SK-N-SH (cell line): ENCODE data around the gene C1orf52.

Experiments used
- CHD2 ChIP-seq: fragments of 150-350 bp; IDR thresholded peaks from 2 replicates; pipeline ENCODE4 v1.6.1; 2018; ENCODE audit warnings: low read length; ENCODE audit not compliant: partially characterized antibody
- EP300 ChIP-seq, 2 experiments: IDR thresholded peaks; 2 replicates each; pipeline versions ENCODE4 v1.4.0 to v1.6.1; 2012; ENCODE audit warnings: borderline replicate concordance in 1 of 2, low read depth in 1 of 2, low read length in 1 of 2
- EZH2phosphoT487 ChIP-seq: fragments of 200-600 bp; sonication (generic); IDR thresholded peaks from 2 replicates; pipeline ENCODE4 v1.6.1; 2017; ENCODE audit warnings: low read depth, mixed run types, mild to moderate bottlenecking, antibody characterized with exemption, moderate library complexity, borderline replicate concordance
- JUND ChIP-seq: IDR thresholded peaks from 2 replicates; pipeline ENCODE4 v1.4.0; 2012
- NRF1 ChIP-seq: IDR thresholded peaks from 2 replicates; pipeline ENCODE4 v1.6.1; 2012; ENCODE audit warnings: low read depth, mild to moderate bottlenecking, low read length
- POLR2AphosphoS5 ChIP-seq: IDR thresholded peaks from 2 replicates; pipeline ENCODE4 v1.6.1; 2012; ENCODE audit warnings: low read depth, low read length
- RCOR1 ChIP-seq: fragments of 150-350 bp; IDR thresholded peaks from 2 replicates; pipeline ENCODE4 v1.6.1; 2017; ENCODE audit warnings: antibody characterized with exemption, low read length
- SMC3 ChIP-seq: IDR thresholded peaks from 2 replicates; pipeline ENCODE4 v1.6.1; 2012; ENCODE audit warnings: low read depth, low read length, improper control_type of control experiment
- TF ChIP-seq, protein P1 (sequence below): fragments of 200-600 bp; sonication (generic); IDR thresholded peaks from 2 replicates; pipeline ENCODE4 v1.6.1; 2017; ENCODE audit warnings: antibody characterized with exemption, mild to moderate bottlenecking, moderate library complexity
- TF ChIP-seq, protein P2 (sequence below): IDR thresholded peaks from 2 replicates; pipeline ENCODE4 v1.4.0; 2012; ENCODE audit warnings: low read depth, borderline replicate concordance

DNA sequence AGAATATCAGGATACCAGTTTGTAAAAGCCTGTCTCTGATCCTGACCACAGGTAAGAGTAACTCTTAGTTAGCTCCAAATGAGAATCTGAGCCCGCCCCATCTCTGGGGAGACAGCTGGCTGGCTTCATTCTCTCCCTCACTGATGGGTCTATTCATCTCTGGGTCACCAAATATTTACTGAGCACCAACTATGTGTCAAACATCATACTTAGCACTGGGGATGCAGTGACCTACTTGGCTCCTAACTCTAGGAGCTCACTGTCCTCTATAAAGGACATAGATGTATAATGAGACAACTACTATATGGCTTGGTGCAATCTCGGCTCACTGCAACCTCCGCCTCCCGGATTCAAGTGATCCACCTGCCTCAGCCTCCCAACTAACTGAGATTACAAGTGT, 46.8 kb upstream of the C1orf52 start:
- TF ChIP-seq, protein P1, sequence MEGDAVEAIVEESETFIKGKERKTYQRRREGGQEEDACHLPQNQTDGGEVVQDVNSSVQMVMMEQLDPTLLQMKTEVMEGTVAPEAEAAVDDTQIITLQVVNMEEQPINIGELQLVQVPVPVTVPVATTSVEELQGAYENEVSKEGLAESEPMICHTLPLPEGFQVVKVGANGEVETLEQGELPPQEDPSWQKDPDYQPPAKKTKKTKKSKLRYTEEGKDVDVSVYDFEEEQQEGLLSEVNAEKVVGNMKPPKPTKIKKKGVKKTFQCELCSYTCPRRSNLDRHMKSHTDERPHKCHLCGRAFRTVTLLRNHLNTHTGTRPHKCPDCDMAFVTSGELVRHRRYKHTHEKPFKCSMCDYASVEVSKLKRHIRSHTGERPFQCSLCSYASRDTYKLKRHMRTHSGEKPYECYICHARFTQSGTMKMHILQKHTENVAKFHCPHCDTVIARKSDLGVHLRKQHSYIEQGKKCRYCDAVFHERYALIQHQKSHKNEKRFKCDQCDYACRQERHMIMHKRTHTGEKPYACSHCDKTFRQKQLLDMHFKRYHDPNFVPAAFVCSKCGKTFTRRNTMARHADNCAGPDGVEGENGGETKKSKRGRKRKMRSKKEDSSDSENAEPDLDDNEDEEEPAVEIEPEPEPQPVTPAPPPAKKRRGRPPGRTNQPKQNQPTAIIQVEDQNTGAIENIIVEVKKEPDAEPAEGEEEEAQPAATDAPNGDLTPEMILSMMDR = no peak
- TF ChIP-seq POLR2AphosphoS5 = no peak
- no peak for TF ChIP-seq NRF1
- TF ChIP-seq, protein P2, sequence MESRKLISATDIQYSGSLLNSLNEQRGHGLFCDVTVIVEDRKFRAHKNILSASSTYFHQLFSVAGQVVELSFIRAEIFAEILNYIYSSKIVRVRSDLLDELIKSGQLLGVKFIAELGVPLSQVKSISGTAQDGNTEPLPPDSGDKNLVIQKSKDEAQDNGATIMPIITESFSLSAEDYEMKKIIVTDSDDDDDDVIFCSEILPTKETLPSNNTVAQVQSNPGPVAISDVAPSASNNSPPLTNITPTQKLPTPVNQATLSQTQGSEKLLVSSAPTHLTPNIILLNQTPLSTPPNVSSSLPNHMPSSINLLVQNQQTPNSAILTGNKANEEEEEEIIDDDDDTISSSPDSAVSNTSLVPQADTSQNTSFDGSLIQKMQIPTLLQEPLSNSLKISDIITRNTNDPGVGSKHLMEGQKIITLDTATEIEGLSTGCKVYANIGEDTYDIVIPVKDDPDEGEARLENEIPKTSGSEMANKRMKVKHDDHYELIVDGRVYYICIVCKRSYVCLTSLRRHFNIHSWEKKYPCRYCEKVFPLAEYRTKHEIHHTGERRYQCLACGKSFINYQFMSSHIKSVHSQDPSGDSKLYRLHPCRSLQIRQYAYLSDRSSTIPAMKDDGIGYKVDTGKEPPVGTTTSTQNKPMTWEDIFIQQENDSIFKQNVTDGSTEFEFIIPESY = no peak
- TF ChIP-seq EZH2phosphoT487 = no peak
- TF ChIP-seq EP300 (IDR thresholded peaks at IDR 0.05; ENCODE audit: borderline replicate concordance in 1 of 2, low read depth in 1 of 2, low read length in 1 of 2) = no peak
- TF ChIP-seq JUND = no peak
- no peak for TF ChIP-seq RCOR1
- no peak for TF ChIP-seq SMC3
- TF ChIP-seq CHD2 = no peak
